PC-3 (cell line): Measurements from ENCODE around the gene TFAP2A. TPM values are rescaled to one million over a fixed set of nuclear protein-coding genes. Genes with fewer than 3 reads are reported as not detected.

Source experiments
- ATAC-seq: fragments of 200-7000 bp; cut with Tn5 transposase; 2 replicates; pipeline ENCODE4 v1.9.1; 2020; ENCODE audit warnings: mild to moderate bottlenecking, moderate library complexity
- BruUV-seq: library from RNA; stranded (reverse); fragments of 400-500 nt; replicated peaks from 2 replicates; lab custom pipeline; 2021; lab: Mats Ljungman, UMichigan
- CTCF ChIA-PET: fragments of 300-600 bp; sonication (Branson Sonifier 250); formaldehyde crosslinking; loops from one replicate; lab custom pipeline; 2022; ENCODE audit warnings: antibody characterized with exemption; lab: Charles Lee
- POLR2A ChIA-PET: fragments of 300-600 bp; sonication (Branson Sonifier 250); formaldehyde crosslinking; loops from one replicate; lab custom pipeline; 2022; ENCODE audit warnings: antibody characterized with exemption; ENCODE audit not compliant: unreplicated experiment; lab: Charles Lee
- DNase-seq: peaks from one replicate; pipeline ENCODE4 v3.0.0-alpha.2; 2015
- H2AFZ ChIP-seq: fragments of 300-600 bp; sonication (generic); 2 replicates; pipeline ENCODE4 v1.6.0; 2016; ENCODE audit warnings: antibody characterized with exemption, low read length
- H3F3A ChIP-seq: fragments of 300-600 bp; sonication (generic); one replicate; pipeline ENCODE4 v1.6.0; 2017; ENCODE audit warnings: antibody characterized with exemption, low read length, control low read depth, mild to moderate bottlenecking; ENCODE audit not compliant: unreplicated experiment
- H3K27ac ChIP-seq: fragments of 300-600 bp; sonication (generic); 2 replicates; pipeline ENCODE4 v1.5.1; 2016; ENCODE audit warnings: mild to moderate bottlenecking, low read length
- H3K27me3 ChIP-seq: fragments of 300-600 bp; sonication (generic); 2 replicates; pipeline ENCODE4 v1.6.1; 2016; ENCODE audit warnings: low read length, mixed read lengths
- H3K36me3 ChIP-seq: fragments of 300-600 bp; sonication (generic); 2 replicates; pipeline ENCODE4 v1.6.1; 2016; ENCODE audit warnings: low read depth, mixed run types, low read length, mixed read lengths
- H3K4me1 ChIP-seq: fragments of 300-600 bp; sonication (generic); 2 replicates; pipeline ENCODE4 v1.5.1; 2016; ENCODE audit warnings: low read length; ENCODE audit not compliant: insufficient read depth
- H3K4me2 ChIP-seq: fragments of 300-600 bp; sonication (generic); 2 replicates; pipeline ENCODE4 v1.6.0; 2016; ENCODE audit warnings: low read length
- H3K4me3 ChIP-seq: fragments of 300-600 bp; sonication (generic); 2 replicates; pipeline ENCODE4 v1.5.1; 2016; ENCODE audit warnings: mild to moderate bottlenecking, low read length, mixed read lengths
- H3K79me2 ChIP-seq: fragments of 300-600 bp; sonication (generic); 2 replicates; pipeline ENCODE4 v1.6.1; 2017; ENCODE audit warnings: low read length, mixed read lengths
- H3K9ac ChIP-seq: fragments of 300-600 bp; sonication (generic); 2 replicates; pipeline ENCODE4 v1.6.0; 2016; ENCODE audit warnings: mild to moderate bottlenecking, low read length
- H3K9me2 ChIP-seq: fragments of 300-600 bp; sonication (generic); replicated peaks from 2 replicates; pipeline ENCODE4 v1.6.1; 2016; ENCODE audit warnings: mixed run types, low read length, mixed read lengths
- H3K9me3 ChIP-seq: fragments of 300-600 bp; sonication (generic); 2 replicates; pipeline ENCODE4 v1.6.1; 2016; ENCODE audit warnings: low read length, mixed read lengths
- H4K20me1 ChIP-seq: fragments of 300-600 bp; sonication (generic); 2 replicates; pipeline ENCODE4 v1.6.1; 2016; ENCODE audit warnings: low read length, mixed read lengths
- CTCF ChIP-seq: fragments of 300-600 bp; sonication (generic); conservative IDR thresholded peaks from 2 replicates; pipeline ENCODE4 v1.5.1; 2017; ENCODE audit warnings: antibody characterized with exemption, low read depth, mild to moderate bottlenecking, low read length
- EZH2 ChIP-seq: fragments of 300-600 bp; sonication (generic); IDR thresholded peaks from one replicate; pipeline ENCODE4 v1.6.1; 2017; ENCODE audit warnings: antibody characterized with exemption, mild to moderate bottlenecking, low read length; ENCODE audit not compliant: unreplicated experiment
- EZH2phosphoT487 ChIP-seq: fragments of 300-600 bp; sonication (generic); IDR thresholded peaks from 2 replicates; pipeline ENCODE4 v1.6.1; 2018; ENCODE audit warnings: mild to moderate bottlenecking, antibody characterized with exemption, low read length, borderline replicate concordance
- intact Hi-C: fragments of 100-400 bp; cut with micrococcal nuclease; formaldehyde crosslinking; loops from 2 replicates; pipeline ENCODE4 v1.9.0; 2023
- total RNA-seq: library from RNA; depleted of rRNA; stranded (reverse); fragments of >200 nt; gene quantifications from 2 replicates; pipeline ENCODE4 v1.2.3, GENCODE V29; 2014

TFAP2A gene
- total RNA-seq, 1 experiment from 2014 or later, result 29.4 TPM

- ATAC-seq, result no peak
- Histone ChIP-seq H3K36me3 (no peaks in the 10 kb centered on the region; the same call in 1 of the 2 replicates), H3K4me1 (no peaks in the 10 kb centered on the region), H2AFZ (no peak overlapping the region), H3K9ac (no peak overlapping the region), H3K79me2 (no peaks in the 10 kb centered on the region), H3K27me3 (no peaks in the 10 kb centered on the region), H3K9me2 (no peaks in the 10 kb centered on the region), H3K4me3 (no peak overlapping the region), H3K27ac (no peak overlapping the region), H3K9me3 (peaks cover 6% of the 10 kb centered on the region; the same call in 1 of the 2 replicates), H4K20me1 (no peaks in the 10 kb centered on the region), H3K4me2 (no peak overlapping the region), H3F3A (no peaks in the 10 kb centered on the region)
- peak; percentile 54 for DNase-seq
- POLR2A ChIA-PET, result no interaction called here
- CTCF ChIA-PET, result no interaction called here
- BruUV-seq, result no TSS peak
- TF ChIP-seq EZH2, result no peak
- no peak for TF ChIP-seq CTCF
- TF ChIP-seq EZH2phosphoT487, result no peak
- intact Hi-C loops, result no loop called here
Observed at GRCh38 chr6:10363911-10364310, 51.0 kb downstream of the TFAP2A start.

- ATAC-seq (no peak), DNase-seq (no peak)
- Histone ChIP-seq H3K79me2 (no peaks in the 10 kb centered on the region), H3K9me3 (peaks cover 6% of the 10 kb centered on the region; the same call in 1 of the 2 replicates), H2AFZ (no peak overlapping the region), H3K4me2 (no peak overlapping the region), H3K4me3 (no peak overlapping the region), H3K36me3 (no peaks in the 10 kb centered on the region; the same call in 1 of the 2 replicates), H4K20me1 (no peaks in the 10 kb centered on the region), H3K27ac (no peak overlapping the region), H3F3A (no peaks in the 10 kb centered on the region), H3K9me2 (no peaks in the 10 kb centered on the region), H3K9ac (no peak overlapping the region), H3K4me1 (no peaks in the 10 kb centered on the region), H3K27me3 (no peaks in the 10 kb centered on the region)
- CTCF ChIA-PET, result no interaction called here
- POLR2A ChIA-PET, result no interaction called here
- no TSS peak for BruUV-seq
- TF ChIP-seq CTCF, result no peak
- no peak for TF ChIP-seq EZH2
- no peak for TF ChIP-seq EZH2phosphoT487
- intact Hi-C loops, result no loop called here
Observed at GRCh38 chr6:10362300-10362699, 52.6 kb downstream of the TFAP2A start.

GRCh38 chr6:10361428-10361827, 53.4 kb downstream of the TFAP2A start:
- ChIA-PET CTCF (no interaction called here), POLR2A (no interaction called here)
- H3K36me3 ChIP-seq, result no peaks in the 10 kb centered on the region; the same call in 1 of the 2 replicates
- H3K9me3 ChIP-seq, result peaks cover 6% of the 10 kb centered on the region; the same call in 1 of the 2 replicates
- no peak for ATAC-seq
- BruUV-seq, result no TSS peak
- H3K9ac ChIP-seq, result no peak overlapping the region
- no peak for DNase-seq
- H3K4me3 ChIP-seq, result no peak overlapping the region
- H3F3A ChIP-seq, result no peaks in the 10 kb centered on the region
- no peak overlapping the region for H3K27ac ChIP-seq
- intact Hi-C loops, result no loop called here
- H3K9me2 ChIP-seq, result no peaks in the 10 kb centered on the region
- no peaks in the 10 kb centered on the region for H3K79me2 ChIP-seq
- no peak overlapping the region for H3K4me2 ChIP-seq
- H3K27me3 ChIP-seq, result no peaks in the 10 kb centered on the region
- no peaks in the 10 kb centered on the region for H4K20me1 ChIP-seq
- no peaks in the 10 kb centered on the region for H3K4me1 ChIP-seq
- no peak overlapping the region for H2AFZ ChIP-seq
- TF ChIP-seq EZH2 (no peak), EZH2phosphoT487 (no peak), CTCF (no peak)
